Upper lobe of left lung (tissue), 6 donors: ENCODE results near the gene PCSK2. TPM values are rescaled to one million over a fixed set of nuclear protein-coding genes. Genes with fewer than 3 reads are reported as not detected.

Experiments
- ATAC-seq, 2 donors: fragments of 200-7000 bp; cut with Tn5 transposase; one replicate each; pipeline ENCODE4 v1.9.1; 2022; ENCODE audit warnings: mild to moderate bottlenecking in 2 of 2, moderate library complexity in 2 of 2; ENCODE audit not compliant: low FRiP score in 2 of 2
- DNase-seq, 2 donors: peaks; one replicate each; pipeline ENCODE4 v3.0.0-alpha.2; 2019 to 2020
- H3K27ac ChIP-seq, 4 donors: fragments of 200-600 bp; sonication (generic); one replicate each; pipeline ENCODE4 v1.5.1; 2016 to 2019
- H3K27me3 ChIP-seq, 4 donors: fragments of 200-600 bp; sonication (generic); one replicate each; pipeline ENCODE4 v1.5.1; 2017 to 2019
- H3K36me3 ChIP-seq, 4 donors: fragments of 200-600 bp; sonication (generic); one replicate each; pipeline ENCODE4 v1.5.1; 2016 to 2019
- H3K4me1 ChIP-seq, 4 donors: fragments of 200-600 bp; sonication (generic); one replicate each; pipeline ENCODE4 v1.5.1; 2018 to 2019
- H3K4me3 ChIP-seq, 4 donors: fragments of 200-600 bp; sonication (generic); one replicate each; pipeline ENCODE4 v1.5.1; 2017 to 2019; ENCODE audit warnings: mild to moderate bottlenecking in 2 of 4, moderate library complexity in 1 of 4
- H3K9me3 ChIP-seq, 4 donors: fragments of 200-600 bp; sonication (generic); one replicate each; pipeline ENCODE4 v1.5.1; 2018 to 2019
- CTCF ChIP-seq, 6 experiments: fragments of 450-650 bp in 4 of 6; fragments of 200-600 bp in 2 of 6; sonication (generic) in 2 of 6; IDR thresholded peaks; one replicate each; pipeline ENCODE4 v1.5.1; 2016 to 2019; ENCODE audit warnings: antibody characterized with exemption in 6 of 6
- EP300 ChIP-seq, 4 donors: sonication (generic); formaldehyde crosslinking; IDR thresholded peaks; one replicate each; pipeline ENCODE4 v1.5.1; 2017; ENCODE audit warnings: antibody characterized with exemption in 4 of 4, control low read depth in 2 of 4
- POLR2A ChIP-seq, 4 donors: fragments of 450-650 bp; IDR thresholded peaks; one replicate each; pipeline ENCODE4 v1.5.1; 2016 to 2017; ENCODE audit warnings: antibody characterized with exemption in 4 of 4, mild to moderate bottlenecking in 2 of 4
- POLR2AphosphoS5 ChIP-seq, 2 donors: sonication (generic); formaldehyde crosslinking; IDR thresholded peaks; one replicate each; pipeline ENCODE4 v1.5.1; 2017; ENCODE audit warnings: antibody characterized with exemption in 2 of 2
- WGBS, 2 donors: methylation state at CpG; one replicate each; pipeline ENCODE4 v1.1.5; 2017 to 2018; 5-methylcytosine and 5-hydroxymethylcytosine counted together
- total RNA-seq, 6 donors: library from RNA; depleted of rRNA in 4 of 6; stranded (reverse); fragments of >200 nt in 4 of 6; gene quantifications; one replicate each; pipeline versions ENCODE4 v1.1.0 to v1.2.1, GENCODE V29; 2016 to 2021
- donor health status: DM: no; HTN: no; CAD: no; lungs with moderate emphysema.
- donor health status: DM: no; HTN: yes; CAD: no; lungs with severe emphysema.

PCSK2 gene
- total RNA-seq, 6 donors from 2014 or later, result 1.4 to 75.3 (median 15.9) TPM

GRCh38 chr20:17491041-17491440, 264.2 kb downstream of the PCSK2 start:
- DNase-seq (peak in 1 of 2 donors; percentile 11), ATAC-seq (no peak)
- no peaks in the 10 kb centered on the region for H3K27me3 ChIP-seq
- no peaks in the 10 kb centered on the region for H3K4me1 ChIP-seq
- TF ChIP-seq EP300 (IDR thresholded peaks at IDR 0.05) (no peak), CTCF (IDR thresholded peaks at IDR 0.05) (no peak), POLR2A (IDR thresholded peaks at IDR 0.05) (no peak), POLR2AphosphoS5 (IDR thresholded peaks at IDR 0.05) (no peak)
- 92 to 93% methylated on average over 11 of the region's 11 CpGs for WGBS, 2 donors
- H3K9me3 ChIP-seq, result no peaks in the 10 kb centered on the region
- no peak overlapping the region for H3K4me3 ChIP-seq
- no peaks in the 10 kb centered on the region for H3K36me3 ChIP-seq
- no peak overlapping the region for H3K27ac ChIP-seq

- no peak for ATAC-seq
- DNase-seq, result peak in 1 of 2 donors; percentile 8
- TF ChIP-seq POLR2AphosphoS5 (IDR thresholded peaks at IDR 0.05), result no peak
- WGBS, 2 donors, result 92 to 96% methylated on average over 4 of the region's 4 CpGs
- Histone ChIP-seq H3K36me3 (no peaks in the 10 kb centered on the region), H3K27me3 (no peaks in the 10 kb centered on the region), H3K27ac (no peak overlapping the region), H3K9me3 (no peaks in the 10 kb centered on the region), H3K4me3 (no peak overlapping the region), H3K4me1 (no peaks in the 10 kb centered on the region)
Measured at GRCh38 chr20:17491488-17491887, 264.6 kb downstream of the PCSK2 start.

- Histone ChIP-seq H3K4me1 (no peaks in the 10 kb centered on the region), H3K36me3 (no peaks in the 10 kb centered on the region), H3K4me3 (no peak overlapping the region), H3K27ac (no peak overlapping the region), H3K27me3 (no peaks in the 10 kb centered on the region), H3K9me3 (no peaks in the 10 kb centered on the region)
- ATAC-seq, result no peak
- WGBS, 2 donors, result 82 to 83% methylated on average over 2 of the region's 2 CpGs
- TF ChIP-seq CTCF (IDR thresholded peaks at IDR 0.05) (no peak), POLR2A (IDR thresholded peaks at IDR 0.05) (no peak), POLR2AphosphoS5 (IDR thresholded peaks at IDR 0.05) (no peak), EP300 (IDR thresholded peaks at IDR 0.05) (no peak)
- DNase-seq, result peak in 1 of 2 donors; percentile 2
Measured at GRCh38 chr20:17493173-17493572, 266.3 kb downstream of the PCSK2 start.

GRCh38 chr20:17494201-17494600, 267.4 kb downstream of the PCSK2 start:
- WGBS, 2 donors, result 94 to 97% methylated on average over 7 of the region's 7 CpGs
- ATAC-seq, result no peak
- no peak for TF ChIP-seq POLR2A (IDR thresholded peaks at IDR 0.05)
- no peak for TF ChIP-seq CTCF (IDR thresholded peaks at IDR 0.05)
- TF ChIP-seq POLR2AphosphoS5 (IDR thresholded peaks at IDR 0.05), result no peak
- TF ChIP-seq EP300 (IDR thresholded peaks at IDR 0.05), result no peak
- peak in 1 of 2 donors; percentile 15 for DNase-seq
- Histone ChIP-seq H3K4me3 (no peak overlapping the region), H3K27ac (no peak overlapping the region), H3K4me1 (no peaks in the 10 kb centered on the region), H3K36me3 (no peaks in the 10 kb centered on the region), H3K9me3 (no peaks in the 10 kb centered on the region), H3K27me3 (no peaks in the 10 kb centered on the region)

- peak in 1 of 2 donors; percentile 12 for DNase-seq
- Histone ChIP-seq H3K27ac (no peak overlapping the region), H3K4me1 (no peaks in the 10 kb centered on the region), H3K4me3 (no peak overlapping the region), H3K9me3 (no peaks in the 10 kb centered on the region), H3K27me3 (no peaks in the 10 kb centered on the region), H3K36me3 (no peaks in the 10 kb centered on the region)
- ATAC-seq, result no peak
- TF ChIP-seq EP300 (IDR thresholded peaks at IDR 0.05) (no peak), POLR2A (IDR thresholded peaks at IDR 0.05) (no peak), CTCF (IDR thresholded peaks at IDR 0.05) (no peak), POLR2AphosphoS5 (IDR thresholded peaks at IDR 0.05) (no peak)
- 87 to 93% methylated on average over 4 to 9 of the region's 9 CpGs for WGBS, 2 donors
Measured at GRCh38 chr20:17495826-17496225, 269.0 kb downstream of the PCSK2 start.
